Common myeloid progenitor, CD34-positive (primary cell): Measurements from ENCODE around the gene AMBP.

Experiments
- CTCF ChIA-PET: fragments of 350-600 bp; sonication (Branson Sonifier 250); formaldehyde crosslinking; loops from one replicate; lab custom pipeline; 2021; ENCODE audit warnings: antibody characterized with exemption; lab: Charles Lee
- POLR2A ChIA-PET: fragments of 350-600 bp; sonication (Branson Sonifier 250); formaldehyde crosslinking; loops from one replicate; lab custom pipeline; 2021; ENCODE audit warnings: antibody characterized with exemption; lab: Charles Lee
- DNase-seq, 3 donors: peaks; one replicate each; pipeline versions ENCODE4 v3.0.0 to v3.0.0-alpha.2; 2013
- H3K27ac ChIP-seq, 2 experiments: 1 replicate in 1 of 2; 2 replicates in 1 of 2; pipeline ENCODE4 v1.7.0; 2013; ENCODE audit warnings: inconsistent platforms in 2 of 2, low read length in 2 of 2, mild to moderate bottlenecking in 2 of 2, low read depth in 1 of 2, moderate library complexity in 1 of 2; ENCODE audit not compliant: severe bottlenecking in 2 of 2, insufficient read depth in 1 of 2, poor library complexity in 1 of 2
- H3K27me3 ChIP-seq, 5 experiments: replicated peaks in 2 of 5; 1 replicate in 3 of 5; 2 replicates in 2 of 5; pipeline versions ENCODE4 v1.6.1 to v1.7.0; 2013; ENCODE audit warnings: low read length in 4 of 5, mild to moderate bottlenecking in 2 of 5, moderate library complexity in 2 of 5, inconsistent platforms in 1 of 5; ENCODE audit not compliant: insufficient read depth in 5 of 5, control insufficient read depth in 4 of 5
- H3K36me3 ChIP-seq, 4 experiments: 1 replicate in 2 of 4; 2 replicates in 2 of 4; pipeline versions ENCODE4 v1.6.1 to v1.7.0; 2013; ENCODE audit warnings: low read length in 3 of 4, control low read depth in 1 of 4, mild to moderate bottlenecking in 1 of 4; ENCODE audit not compliant: control insufficient read depth in 4 of 4, insufficient read depth in 4 of 4
- H3K4me1 ChIP-seq, 4 experiments: 1 replicate in 3 of 4; 2 replicates in 1 of 4; pipeline versions ENCODE4 v1.6.1 to v1.7.1; 2013; ENCODE audit warnings: low read length in 3 of 4, mild to moderate bottlenecking in 3 of 4, control low read depth in 1 of 4, inconsistent platforms in 1 of 4, moderate library complexity in 1 of 4; ENCODE audit not compliant: control insufficient read depth in 4 of 4, insufficient read depth in 4 of 4; ENCODE audit errors: control extremely low read depth in 1 of 4
- H3K4me3 ChIP-seq, 7 experiments: 1 replicate in 4 of 7; 2 replicates in 3 of 7; pipeline versions ENCODE4 v1.5.1 to v1.7.0; 2013; ENCODE audit warnings: mild to moderate bottlenecking in 7 of 7, low read length in 6 of 7, moderate library complexity in 6 of 7, inconsistent platforms in 2 of 7, low read depth in 2 of 7, control low read depth in 1 of 7; ENCODE audit not compliant: insufficient read depth in 4 of 7, control insufficient read depth in 1 of 7; ENCODE audit errors: extremely low read depth in 1 of 7
- H3K9me3 ChIP-seq, 5 experiments: 1 replicate in 4 of 5; 2 replicates in 1 of 5; pipeline versions ENCODE4 v1.6.1 to v1.7.1; 2013; ENCODE audit warnings: low read length in 4 of 5, mild to moderate bottlenecking in 2 of 5, inconsistent platforms in 1 of 5, low read depth in 1 of 5, moderate library complexity in 1 of 5; ENCODE audit not compliant: control insufficient read depth in 4 of 5, insufficient read depth in 2 of 5; ENCODE audit errors: control extremely low read depth in 1 of 5
- WGBS: methylation state at CpG from one replicate; pipeline ENCODE4 v1.1.5; 2013; ENCODE audit not compliant: insufficient coverage; 5-methylcytosine and 5-hydroxymethylcytosine counted together

Gene AMBP

GRCh38 chr9:114080773-114081440 lies 2.8 kb upstream of the AMBP start:
- H3K27me3 ChIP-seq: peaks cover 0 to 2% (median 0%) of the 10 kb centered on the region in 5 experiments
- H3K4me1 ChIP-seq: peaks cover 0 to 3% (median under 1%) of the 10 kb centered on the region in 4 experiments
- H3K27ac ChIP-seq: no peak overlapping the region
- no peaks in the 10 kb centered on the region for H3K36me3 ChIP-seq
- CTCF ChIA-PET: interaction anchor here (1.6 to 3.8 kb wide), 5 partner anchors 9 to 211 kb away, joined by 4 to 32 read pairs (median 20); no protein-coding TSS in a partner anchor
- no peaks in the 10 kb centered on the region for H3K9me3 ChIP-seq
- 94% methylated on average over 5 of the region's 7 CpGs for WGBS
- no peak for DNase-seq
- no peak overlapping the region for H3K4me3 ChIP-seq
- POLR2A ChIA-PET: no interaction called here

- Histone ChIP-seq H3K27me3 (peaks cover 0 to 5% (median 0%) of the 10 kb centered on the region in 5 experiments), H3K36me3 (no peaks in the 10 kb centered on the region), H3K4me1 (peaks cover 0 to 3% (median under 1%) of the 10 kb centered on the region in 4 experiments), H3K9me3 (no peaks in the 10 kb centered on the region), H3K4me3 (no peak overlapping the region), H3K27ac (no peak overlapping the region)
- DNase-seq: no peak
- WGBS: 100% methylated on average over 5 of the region's 5 CpGs
- POLR2A ChIA-PET: no interaction called here
- CTCF ChIA-PET: interaction anchor here (1.6 kb wide), 1 partner anchor 8 kb away, joined by 4 read pairs; no protein-coding TSS in a partner anchor
Measured at GRCh38 chr9:114080195-114080772, 2.2 kb upstream of the AMBP start.

- POLR2A ChIA-PET: no interaction called here
- no peaks in the 10 kb centered on the region for H3K9me3 ChIP-seq
- H3K27ac ChIP-seq: no peak overlapping the region
- WGBS: 83% methylated on average over 6 of the region's 7 CpGs
- no peak for DNase-seq
- H3K27me3 ChIP-seq: peaks cover 0 to 5% (median 0%) of the 10 kb centered on the region in 5 experiments
- CTCF ChIA-PET: interaction anchor here (0.7 to 1.3 kb wide), 4 partner anchors 9 to 212 kb away, joined by 3 to 4 read pairs (median 4); no protein-coding TSS in a partner anchor
- peaks cover 0 to 3% (median under 1%) of the 10 kb centered on the region in 4 experiments for H3K4me1 ChIP-seq
- no peak overlapping the region for H3K4me3 ChIP-seq
- no peaks in the 10 kb centered on the region for H3K36me3 ChIP-seq
Measured at GRCh38 chr9:114078781-114079156, 669 bp upstream of the AMBP start.

GRCh38 chr9:114077162-114077837 lies 800 bp downstream of the AMBP start:
- DNase-seq: no peak
- CTCF ChIA-PET: interaction anchor here (0.5 to 1.1 kb wide), 3 partner anchors 11 to 31 kb away, joined by 3 to 4 read pairs (median 3); no protein-coding TSS in a partner anchor
- Histone ChIP-seq H3K4me3 (no peak overlapping the region), H3K36me3 (no peaks in the 10 kb centered on the region), H3K27me3 (peaks cover 0 to 5% (median 0%) of the 10 kb centered on the region in 5 experiments), H3K4me1 (peaks cover 0 to 3% (median under 1%) of the 10 kb centered on the region in 4 experiments), H3K9me3 (no peaks in the 10 kb centered on the region), H3K27ac (no peak overlapping the region)
- POLR2A ChIA-PET: no interaction called here
- 67% methylated on average over 7 of the region's 7 CpGs for WGBS

- Histone ChIP-seq H3K27ac (no peak overlapping the region), H3K9me3 (no peaks in the 10 kb centered on the region), H3K36me3 (no peaks in the 10 kb centered on the region), H3K27me3 (peaks cover 0 to 5% (median 0%) of the 10 kb centered on the region in 5 experiments), H3K4me1 (peaks cover 0 to 3% (median under 1%) of the 10 kb centered on the region in 4 experiments), H3K4me3 (no peak overlapping the region)
- POLR2A ChIA-PET: no interaction called here
- no peak for DNase-seq
- 82% methylated on average over 13 of the region's 14 CpGs for WGBS
- CTCF ChIA-PET: interaction anchor here (0.5 to 1.0 kb wide), 2 partner anchors 11 to 20 kb away, joined by 3 read pairs; no protein-coding TSS in a partner anchor
Measured at GRCh38 chr9:114076237-114077161, 1.6 kb downstream of the AMBP start.

GRCh38 chr9:114075602-114076001 lies 2.5 kb downstream of the AMBP start:
- H3K4me3 ChIP-seq: no peak overlapping the region

More at GRCh38 chr9:114075602-114076001, 2.5 kb downstream of the AMBP start:
- Histone ChIP-seq H3K27me3 (peaks cover 0 to 5% (median 0%) of the 10 kb centered on the region in 5 experiments), H3K9me3 (no peaks in the 10 kb centered on the region), H3K36me3 (no peaks in the 10 kb centered on the region), H3K27ac (no peak overlapping the region), H3K4me1 (peaks cover 0 to 3% (median under 1%) of the 10 kb centered on the region in 4 experiments)
- no peak for DNase-seq
- WGBS: 64% methylated on average over 4 of the region's 4 CpGs
- POLR2A ChIA-PET: no interaction called here
- CTCF ChIA-PET: no interaction called here
